Measurements from ENCODE around the gene CPEB1. TPM values are rescaled to one million over a fixed set of nuclear protein-coding genes. Genes with fewer than 3 reads are reported as not detected.

Gene CPEB1
- total RNA-seq, 2 experiments from 2014 or later: 1.2 to 1.6 TPM

GRCh38 chr15:82670699-82671098, 23.5 kb upstream of the CPEB1 start:
- Mint-ChIP-seq H3K27ac (no peak overlapping the region), H3K36me3 (ENCODE audit: low read depth) (no peaks in the 10 kb centered on the region), H3K4me1 (ENCODE audit: low read depth) (no peaks in the 10 kb centered on the region), H3K4me3 (no peak overlapping the region), H3K27me3 (no peaks in the 10 kb centered on the region), H3K9me3 (no peaks in the 10 kb centered on the region)
- intact Hi-C loops (cut with micrococcal nuclease): no loop called here
- DNase-seq (no peak), ATAC-seq (no peak)
- no peak for TF ChIP-seq CTCF (IDR thresholded peaks at IDR 0.05)
- ChIA-PET POLR2A (no interaction called here), CTCF (no interaction called here)

GRCh38 chr15:82666606-82667005, 19.4 kb upstream of the CPEB1 start:
- DNase-seq (no peak), ATAC-seq (no peak)
- Mint-ChIP-seq H3K4me1 (ENCODE audit: low read depth) (no peaks in the 10 kb centered on the region), H3K36me3 (ENCODE audit: low read depth) (no peaks in the 10 kb centered on the region), H3K4me3 (no peak overlapping the region), H3K27me3 (peaks cover 9% of the 10 kb centered on the region), H3K27ac (no peak overlapping the region), H3K9me3 (no peaks in the 10 kb centered on the region)
- POLR2A ChIA-PET: no interaction called here
- CTCF ChIA-PET: no interaction called here
- TF ChIP-seq CTCF (IDR thresholded peaks at IDR 0.05): no peak
- intact Hi-C loops (cut with micrococcal nuclease): no loop called here

- Mint-ChIP-seq H3K27ac (no peak overlapping the region), H3K27me3 (peaks cover 9% of the 10 kb centered on the region), H3K9me3 (no peaks in the 10 kb centered on the region), H3K4me3 (no peak overlapping the region), H3K36me3 (ENCODE audit: low read depth) (no peaks in the 10 kb centered on the region), H3K4me1 (ENCODE audit: low read depth) (no peaks in the 10 kb centered on the region)
- DNase-seq (no peak), ATAC-seq (no peak)
- ChIA-PET CTCF (no interaction called here), POLR2A (interaction anchor here (1.0 kb wide), 1 partner anchor 47 kb away, joined by 3 read pairs; no protein-coding TSS in a partner anchor)
- no peak for TF ChIP-seq CTCF (IDR thresholded peaks at IDR 0.05)
- intact Hi-C loops (cut with micrococcal nuclease): no loop called here
Measured at GRCh38 chr15:82664021-82664420, 16.9 kb upstream of the CPEB1 start.

- DNase-seq: peak; percentile 70
- CTCF ChIA-PET: no interaction called here
- intact Hi-C loops (cut with micrococcal nuclease): no loop called here
- no peak for TF ChIP-seq CTCF (IDR thresholded peaks at IDR 0.05)
- no peaks in the 10 kb centered on the region for H3K36me3 Mint-ChIP-seq (ENCODE audit: low read depth)
- no peaks in the 10 kb centered on the region for H3K9me3 Mint-ChIP-seq
- POLR2A ChIA-PET: no interaction called here
- H3K27me3 Mint-ChIP-seq: peaks cover 9% of the 10 kb centered on the region
- peak; percentile 49 for ATAC-seq
- no peak overlapping the region for H3K27ac Mint-ChIP-seq
- H3K4me3 Mint-ChIP-seq: no peak overlapping the region
- H3K4me1 Mint-ChIP-seq (ENCODE audit: low read depth): no peaks in the 10 kb centered on the region
Measured at GRCh38 chr15:82663186-82663600, 16.0 kb upstream of the CPEB1 start.

- POLR2A ChIA-PET: no interaction called here
- TF ChIP-seq CTCF (IDR thresholded peaks at IDR 0.05): no peak
- H3K4me1 Mint-ChIP-seq (ENCODE audit: low read depth): no peaks in the 10 kb centered on the region
- intact Hi-C loops (cut with micrococcal nuclease): no loop called here
- H3K4me3 Mint-ChIP-seq: no peak overlapping the region
- no peaks in the 10 kb centered on the region for H3K9me3 Mint-ChIP-seq
- no peak for ATAC-seq
- H3K36me3 Mint-ChIP-seq (ENCODE audit: low read depth): no peaks in the 10 kb centered on the region
- no peak for DNase-seq
- H3K27me3 Mint-ChIP-seq: peaks cover 9% of the 10 kb centered on the region
- CTCF ChIA-PET: no interaction called here
- no peak overlapping the region for H3K27ac Mint-ChIP-seq
Measured at GRCh38 chr15:82662641-82663040, 15.5 kb upstream of the CPEB1 start.

Measured in activated CD8-positive, alpha-beta T cell treated with anti-CD3 and anti-CD28 coated beads for 36 hours (primary cell).